ENCODE data around the gene EIF3J. TPM values are rescaled to one million over a fixed set of nuclear protein-coding genes. Genes with fewer than 3 reads are reported as not detected.

Gene EIF3J
- total and polyA plus RNA-seq, 2 experiments from 2014 or later = 25.2 to 35.9 TPM

DNA sequence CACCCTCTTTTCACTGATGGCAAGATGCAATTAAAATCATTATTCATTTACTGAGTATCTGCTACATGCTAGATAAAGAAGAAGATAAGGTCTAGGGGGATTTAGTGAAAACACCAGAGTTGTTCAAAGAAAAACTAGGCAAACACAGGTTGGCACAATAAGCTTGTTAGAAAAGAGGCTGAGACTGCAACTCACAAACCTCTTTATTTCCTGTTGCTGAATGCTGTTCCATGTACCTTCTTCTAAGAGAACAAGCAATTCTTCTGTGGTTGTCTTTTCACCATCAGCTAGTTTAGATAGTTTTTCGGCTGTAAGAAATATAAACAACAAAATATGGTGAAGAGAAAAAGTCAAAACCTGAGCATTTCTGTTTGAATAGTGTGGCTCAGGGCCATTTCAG, 61.1 kb downstream of the EIF3J start:
- Histone ChIP-seq H3K36me3 (ENCODE audit: low read depth) (peaks cover 53% of the 10 kb centered on the region), H4K20me1 (ENCODE audit: insufficient read depth) (no peaks in the 10 kb centered on the region), H3K9ac (no peak overlapping the region), H3K9me2 (ENCODE audit: insufficient read depth) (no peaks in the 10 kb centered on the region), H3K9me3 (ENCODE audit: low read depth) (no peaks in the 10 kb centered on the region), H3F3A (ENCODE audit: insufficient read depth) (no peaks in the 10 kb centered on the region; the same call in 1 of the 2 replicates), H3K27me3 (replicated peaks; ENCODE audit: insufficient read depth) (no peaks in the 10 kb centered on the region), H3K79me2 (ENCODE audit: insufficient read depth) (no peaks in the 10 kb centered on the region), H3K4me1 (ENCODE audit: insufficient read depth) (no peaks in the 10 kb centered on the region), H2AFZ (no peak overlapping the region), H3K4me2 (ENCODE audit: unreplicated experiment) (no peak overlapping the region), H3K4me3 (no peak overlapping the region), H3K27ac (no peak overlapping the region)
- WGBS, 2 experiments (ENCODE audit: low coverage in 1 of 2, low lambda C conversion rate in 2 of 2, missing lambda C conversion rate in 2 of 2) = 96 to 100% methylated on average over 1 of the region's 1 CpG
- in situ Hi-C loops (cut with MboI) = loop anchor here (25.0 kb wide), 1 partner anchor 139 kb away; the partner anchor contains the start of gene TRIM69
- DNase-seq = no peak
- TF ChIP-seq EZH2 (IDR thresholded peaks at IDR 0.05; ENCODE audit: insufficient read depth, poor library complexity, severe bottlenecking) (no peak), EZH2phosphoT487 (IDR thresholded peaks at IDR 0.05; ENCODE audit: insufficient read depth, low read depth) (no peak)

DNA sequence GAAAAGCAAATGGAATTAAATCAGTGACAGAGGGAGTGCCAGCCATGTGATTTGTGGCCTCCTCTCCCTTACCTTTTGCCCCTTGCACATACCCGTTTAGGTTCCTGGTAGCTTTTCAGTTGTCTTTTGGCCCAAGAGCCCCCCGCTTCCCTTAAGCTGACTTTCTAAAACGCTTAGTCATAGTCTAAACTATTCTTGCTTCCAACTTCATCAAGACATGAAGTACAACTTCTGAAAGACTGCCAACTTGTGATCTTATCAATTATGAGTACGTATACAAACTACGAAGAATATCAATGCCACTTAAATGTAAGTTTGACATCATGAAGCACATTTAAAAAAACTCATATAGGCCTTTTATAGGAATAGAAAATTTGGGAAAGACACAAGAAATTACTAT, 61.9 kb downstream of the EIF3J start:
- Histone ChIP-seq H3K9ac (no peak overlapping the region), H2AFZ (no peak overlapping the region), H3K4me1 (ENCODE audit: insufficient read depth) (no peaks in the 10 kb centered on the region), H4K20me1 (ENCODE audit: insufficient read depth) (no peaks in the 10 kb centered on the region), H3K27me3 (replicated peaks; ENCODE audit: insufficient read depth) (no peaks in the 10 kb centered on the region), H3K27ac (no peak overlapping the region), H3K9me2 (ENCODE audit: insufficient read depth) (no peaks in the 10 kb centered on the region), H3F3A (ENCODE audit: insufficient read depth) (no peaks in the 10 kb centered on the region; the same call in 1 of the 2 replicates), H3K36me3 (ENCODE audit: low read depth) (peaks cover 57% of the 10 kb centered on the region), H3K79me2 (ENCODE audit: insufficient read depth) (no peaks in the 10 kb centered on the region), H3K9me3 (ENCODE audit: low read depth) (no peaks in the 10 kb centered on the region), H3K4me3 (no peak overlapping the region), H3K4me2 (ENCODE audit: unreplicated experiment) (no peak overlapping the region)
- TF ChIP-seq EZH2phosphoT487 (IDR thresholded peaks at IDR 0.05; ENCODE audit: insufficient read depth, low read depth) (no peak), EZH2 (IDR thresholded peaks at IDR 0.05; ENCODE audit: insufficient read depth, poor library complexity, severe bottlenecking) (no peak)
- 79 to 83% methylated on average over 5 of the region's 5 CpGs for WGBS, 2 experiments (ENCODE audit: low coverage in 1 of 2, low lambda C conversion rate in 2 of 2, missing lambda C conversion rate in 2 of 2)
- in situ Hi-C loops (cut with MboI) = loop anchor here (25.0 kb wide), 1 partner anchor 138 kb away; the partner anchor contains the start of gene TRIM69
- peak; percentile 23 for DNase-seq

DNA sequence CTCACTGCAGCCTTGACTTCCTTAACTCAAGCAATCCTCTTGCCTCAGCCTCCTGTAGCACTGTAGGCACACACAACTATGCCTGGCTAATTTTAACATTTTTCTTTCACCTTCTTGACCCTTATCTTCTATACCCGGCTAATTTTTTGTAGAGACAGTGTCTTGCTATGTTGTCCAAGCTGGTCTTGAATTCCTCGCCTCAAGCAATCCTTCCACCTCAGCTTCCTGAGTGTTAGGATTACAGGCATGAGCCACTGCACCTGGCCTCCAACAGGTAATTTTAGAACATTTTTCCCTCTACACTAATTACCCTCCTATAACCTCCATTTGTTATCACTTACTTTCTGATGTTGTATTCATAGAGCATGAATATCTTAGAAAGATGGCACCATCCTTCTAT, 66.2 kb downstream of the EIF3J start:
- no peaks in the 10 kb centered on the region for H4K20me1 ChIP-seq (ENCODE audit: insufficient read depth)
- H3K27ac ChIP-seq = no peak overlapping the region
- H3K9ac ChIP-seq = no peak overlapping the region
- no peak for TF ChIP-seq EZH2phosphoT487 (IDR thresholded peaks at IDR 0.05; ENCODE audit: insufficient read depth, low read depth)
- TF ChIP-seq EZH2 (IDR thresholded peaks at IDR 0.05; ENCODE audit: insufficient read depth, poor library complexity, severe bottlenecking) = no peak
- H3K79me2 ChIP-seq (ENCODE audit: insufficient read depth) = no peaks in the 10 kb centered on the region
- no peaks in the 10 kb centered on the region for H3K9me3 ChIP-seq (ENCODE audit: low read depth)
- H3K36me3 ChIP-seq (ENCODE audit: low read depth) = peaks cover 58% of the 10 kb centered on the region
- H3F3A ChIP-seq (ENCODE audit: insufficient read depth) = no peaks in the 10 kb centered on the region
- no peak overlapping the region for H3K4me2 ChIP-seq (ENCODE audit: unreplicated experiment)
- 96% methylated on average over 2 of the region's 2 CpGs for WGBS, 2 experiments (ENCODE audit: low coverage in 1 of 2, low lambda C conversion rate in 2 of 2, missing lambda C conversion rate in 2 of 2)
- H3K27me3 ChIP-seq (replicated peaks; ENCODE audit: insufficient read depth) = no peaks in the 10 kb centered on the region
- H3K4me1 ChIP-seq (ENCODE audit: insufficient read depth) = no peaks in the 10 kb centered on the region
- H2AFZ ChIP-seq = no peak overlapping the region
- H3K9me2 ChIP-seq (ENCODE audit: insufficient read depth) = no peaks in the 10 kb centered on the region
- H3K4me3 ChIP-seq = no peak overlapping the region
- in situ Hi-C loops (cut with MboI) = no loop called here
- DNase-seq = no peak

DNA sequence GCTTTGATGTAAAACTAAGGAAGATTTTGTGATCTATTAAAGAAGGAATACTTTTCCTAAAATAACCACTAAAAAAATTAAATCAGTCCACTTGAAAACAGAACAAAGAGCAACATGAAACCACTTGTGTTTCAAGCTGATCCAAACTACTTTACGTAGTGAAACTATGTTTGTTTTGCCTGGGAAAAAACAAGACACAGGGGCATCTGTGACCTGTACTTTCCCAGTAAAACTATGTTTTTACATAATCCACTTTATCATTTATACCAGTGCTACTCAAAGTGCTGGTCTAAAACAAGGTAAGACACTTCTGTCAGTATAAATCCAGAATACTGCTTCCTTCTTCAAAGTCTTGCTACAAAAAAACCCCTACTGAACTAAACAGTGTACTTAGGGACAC, 69.8 kb downstream of the EIF3J start:
- peaks cover 53% of the 10 kb centered on the region for H3K36me3 ChIP-seq (ENCODE audit: low read depth)
- DNase-seq = no peak
- in situ Hi-C loops (cut with MboI) = no loop called here

More for the DNA sequence above, 69.8 kb downstream of the EIF3J start:
- Histone ChIP-seq H3K9me2 (ENCODE audit: insufficient read depth) (no peaks in the 10 kb centered on the region), H3K4me2 (ENCODE audit: unreplicated experiment) (no peak overlapping the region), H4K20me1 (ENCODE audit: insufficient read depth) (no peaks in the 10 kb centered on the region), H3K79me2 (ENCODE audit: insufficient read depth) (no peaks in the 10 kb centered on the region), H2AFZ (no peak overlapping the region), H3K9ac (no peak overlapping the region), H3K27me3 (replicated peaks; ENCODE audit: insufficient read depth) (no peaks in the 10 kb centered on the region), H3K4me3 (no peak overlapping the region), H3F3A (ENCODE audit: insufficient read depth) (no peaks in the 10 kb centered on the region), H3K9me3 (ENCODE audit: low read depth) (no peaks in the 10 kb centered on the region), H3K4me1 (ENCODE audit: insufficient read depth) (no peaks in the 10 kb centered on the region), H3K27ac (no peak overlapping the region)
- 100% methylated on average over 1 of the region's 1 CpG for WGBS, 2 experiments (ENCODE audit: low coverage in 1 of 2, low lambda C conversion rate in 2 of 2, missing lambda C conversion rate in 2 of 2)
- TF ChIP-seq EZH2phosphoT487 (IDR thresholded peaks at IDR 0.05; ENCODE audit: insufficient read depth, low read depth) (no peak), EZH2 (IDR thresholded peaks at IDR 0.05; ENCODE audit: insufficient read depth, poor library complexity, severe bottlenecking) (no peak)

Other genes starting within 250 kb of the EIF3J start
- gene GOLM2, start 248.4 kb upstream of the EIF3J start, total RNA-seq (2014; rRNA removed; shearing (Covaris generic)) = 129 and 152 TPM in 2 replicates
- 93.4 and 94.7 TPM in 2 replicates for gene GOLM2, start 248.4 kb upstream of the EIF3J start, polyA plus RNA-seq (2016; fragmentation: Nextera tagmentation; extraction: Ambion mirVana)
- 48.2 and 59.1 TPM in 2 replicates for gene CTDSPL2, start 109.5 kb upstream of the EIF3J start, total RNA-seq (2014; rRNA removed; shearing (Covaris generic))
- 21.1 and 26.9 TPM in 2 replicates for gene CTDSPL2, start 109.5 kb upstream of the EIF3J start, polyA plus RNA-seq (2016; fragmentation: Nextera tagmentation; extraction: Ambion mirVana)
- gene SPG11, start 126.5 kb downstream of the EIF3J start, total RNA-seq (2014; rRNA removed; shearing (Covaris generic)) = 53.6 and 75.6 TPM in 2 replicates
- gene SPG11, start 126.5 kb downstream of the EIF3J start, polyA plus RNA-seq (2016; fragmentation: Nextera tagmentation; extraction: Ambion mirVana) = 20.5 and 21.5 TPM in 2 replicates
- not detected in 2 replicates for gene PATL2, start 174.2 kb downstream of the EIF3J start, total RNA-seq (2014; rRNA removed; shearing (Covaris generic))
- gene PATL2, start 174.2 kb downstream of the EIF3J start, polyA plus RNA-seq (2016; fragmentation: Nextera tagmentation; extraction: Ambion mirVana) = 0.26 TPM in 1 of 2 replicates, not detected in the other
- gene B2M, start 174.4 kb downstream of the EIF3J start, total RNA-seq (2014; rRNA removed; shearing (Covaris generic)) = 1,965 and 2,442 TPM in 2 replicates
- gene B2M, start 174.4 kb downstream of the EIF3J start, polyA plus RNA-seq (2016; fragmentation: Nextera tagmentation; extraction: Ambion mirVana) = 3,590 and 3,619 TPM in 2 replicates
- 9.2 and 9.7 TPM in 2 replicates for gene TRIM69, start 199.4 kb downstream of the EIF3J start, total RNA-seq (2014; rRNA removed; shearing (Covaris generic))
- 8.9 and 9.8 TPM in 2 replicates for gene TRIM69, start 199.4 kb downstream of the EIF3J start, polyA plus RNA-seq (2016; fragmentation: Nextera tagmentation; extraction: Ambion mirVana)

Measured in GM23248 (cell line).